Measurements from ENCODE around the gene MAST4. TPM values are rescaled to one million over a fixed set of nuclear protein-coding genes. Genes with fewer than 3 reads are reported as not detected.

MAST4 gene
- total RNA-seq, 1 experiment from 2014 or later = 11.8 TPM

DNA sequence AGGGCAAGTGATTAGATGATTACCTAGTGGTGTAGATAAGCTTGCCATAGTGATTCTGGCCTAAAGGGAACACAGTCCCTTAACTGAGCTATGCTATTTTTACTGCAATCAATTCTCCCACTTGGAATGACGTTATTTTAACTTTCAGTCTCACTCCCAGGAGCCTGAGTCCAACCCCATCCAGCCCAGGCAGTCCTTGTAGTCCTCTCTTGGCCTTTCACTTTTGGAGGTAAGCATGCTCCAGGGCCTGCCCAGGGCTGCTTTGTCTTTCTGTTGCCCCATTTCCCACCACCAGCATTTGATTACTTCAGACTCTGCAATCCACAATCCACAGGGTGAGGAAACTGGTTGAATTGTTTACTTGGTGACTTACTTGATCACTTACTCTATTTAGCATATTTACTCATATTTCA, 367.4 kb downstream of the MAST4 start:
- Histone ChIP-seq H3K9me3 (ENCODE audit: low read length) (no peaks in the 10 kb centered on the region), H3K36me3 (ENCODE audit: insufficient read depth, low read length) (no peaks in the 10 kb centered on the region), H3K4me2 (ENCODE audit: low read depth, low read length, poor library complexity, severe bottlenecking) (no peak overlapping the region), H3K27ac (ENCODE audit: low read length) (no peak overlapping the region), H4K20me1 (ENCODE audit: insufficient read depth, low read depth, low read length) (no peaks in the 10 kb centered on the region), H3K4me1 (ENCODE audit: low read length) (no peaks in the 10 kb centered on the region), H3K9me2 (replicated peaks; ENCODE audit: insufficient read depth, low read length) (no peaks in the 10 kb centered on the region), H3K79me2 (ENCODE audit: low read length) (no peaks in the 10 kb centered on the region), H3K9ac (ENCODE audit: low read length) (no peak overlapping the region), H2AFZ (ENCODE audit: low read length) (0 out of 2 replicates have a peak overlapping the region, but pooled peaks have one; percentile 42), H3K27me3 (ENCODE audit: low read length) (no peaks in the 10 kb centered on the region), H3K4me3 (ENCODE audit: low read length) (no peak overlapping the region)
- no peak for DNase-seq

DNA sequence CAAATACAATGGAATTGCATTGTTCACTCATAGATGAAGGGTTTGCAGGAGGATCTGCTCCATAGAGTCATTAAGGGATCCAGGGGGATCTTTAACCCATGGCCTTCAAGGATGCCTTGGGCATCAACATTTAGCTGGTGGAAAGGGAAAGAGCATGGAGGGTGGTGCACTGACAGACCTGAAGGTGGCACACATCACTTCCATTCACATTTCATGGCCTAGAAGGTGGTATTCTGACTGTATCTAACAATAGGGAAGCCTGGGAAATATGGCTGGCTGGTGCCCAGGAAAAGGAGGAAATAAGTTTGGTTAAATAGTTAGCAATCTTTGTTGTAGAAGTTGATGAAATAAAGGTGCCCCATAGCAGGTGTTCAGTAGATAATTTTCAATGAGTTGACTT, 370.2 kb downstream of the MAST4 start:
- no peaks in the 10 kb centered on the region for H3K9me3 ChIP-seq (ENCODE audit: low read length)
- no peak overlapping the region for H3K4me3 ChIP-seq (ENCODE audit: low read length)
- H3K4me2 ChIP-seq (ENCODE audit: low read depth, low read length, poor library complexity, severe bottlenecking) = no peak overlapping the region
- H2AFZ ChIP-seq (ENCODE audit: low read length) = no peak overlapping the region
- H3K36me3 ChIP-seq (ENCODE audit: insufficient read depth, low read length) = no peaks in the 10 kb centered on the region
- H3K27me3 ChIP-seq (ENCODE audit: low read length) = no peaks in the 10 kb centered on the region
- no peak overlapping the region for H3K27ac ChIP-seq (ENCODE audit: low read length)
- H3K9ac ChIP-seq (ENCODE audit: low read length) = no peak overlapping the region
- no peak for DNase-seq
- no peaks in the 10 kb centered on the region for H4K20me1 ChIP-seq (ENCODE audit: insufficient read depth, low read depth, low read length)
- H3K9me2 ChIP-seq (replicated peaks; ENCODE audit: insufficient read depth, low read length) = no peaks in the 10 kb centered on the region
- H3K4me1 ChIP-seq (ENCODE audit: low read length) = peaks cover 12% of the 10 kb centered on the region
- no peaks in the 10 kb centered on the region for H3K79me2 ChIP-seq (ENCODE audit: low read length)

DNA sequence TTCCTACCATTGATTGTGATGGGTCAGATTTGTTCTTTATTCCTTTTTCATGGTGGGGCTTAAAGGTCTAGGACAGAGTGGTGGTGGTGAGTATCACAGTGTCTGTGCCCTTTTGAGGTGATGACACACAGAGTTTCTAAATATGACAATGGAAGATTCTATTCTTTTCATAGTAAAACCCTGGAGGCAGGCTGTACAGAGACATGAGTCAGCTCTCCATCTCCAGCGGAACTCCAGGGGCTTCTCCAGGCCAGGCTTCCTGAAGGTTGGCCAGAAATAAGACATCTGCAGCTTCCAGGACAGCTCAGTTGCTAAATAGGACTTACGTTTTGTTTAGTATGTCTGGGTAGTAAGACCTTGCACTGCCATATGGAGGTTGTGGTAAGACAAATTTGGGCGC, 370.9 kb downstream of the MAST4 start:
- DNase-seq = no peak
- no peak overlapping the region for H3K27ac ChIP-seq (ENCODE audit: low read length)

DNA sequence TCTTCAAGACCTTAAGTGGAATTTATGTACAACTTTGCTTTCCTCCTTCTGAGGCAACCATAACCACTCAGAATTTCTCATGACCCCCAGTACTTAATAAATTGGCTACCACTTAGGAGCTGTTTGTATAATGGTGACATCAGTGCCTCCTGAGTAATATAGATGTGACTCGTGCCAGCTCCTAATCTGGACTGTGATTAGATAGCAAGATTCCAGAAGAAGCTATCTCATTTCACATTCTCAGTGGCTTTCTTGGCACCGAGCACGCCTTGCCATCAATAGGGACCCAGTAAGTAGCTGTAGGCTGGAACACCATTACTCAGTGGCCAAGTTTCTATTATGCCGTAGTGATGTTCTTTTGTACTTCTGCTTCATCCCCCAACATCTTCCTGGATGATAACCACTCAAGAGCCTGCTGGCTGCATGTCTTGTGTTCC, 371.7 kb downstream of the MAST4 start:
- H3K4me3 ChIP-seq (ENCODE audit: low read length) = no peak overlapping the region
- no peak overlapping the region for H3K9ac ChIP-seq (ENCODE audit: low read length)
- no peak for DNase-seq
- H3K36me3 ChIP-seq (ENCODE audit: insufficient read depth, low read length) = no peaks in the 10 kb centered on the region
- H3K4me1 ChIP-seq (ENCODE audit: low read length) = peaks cover 16% of the 10 kb centered on the region
- no peaks in the 10 kb centered on the region for H4K20me1 ChIP-seq (ENCODE audit: insufficient read depth, low read depth, low read length)
- H3K9me3 ChIP-seq (ENCODE audit: low read length) = no peaks in the 10 kb centered on the region
- H3K27me3 ChIP-seq (ENCODE audit: low read length) = no peaks in the 10 kb centered on the region
- no peak overlapping the region for H3K4me2 ChIP-seq (ENCODE audit: low read depth, low read length, poor library complexity, severe bottlenecking)
- no peak overlapping the region for H2AFZ ChIP-seq (ENCODE audit: low read length)
- H3K9me2 ChIP-seq (replicated peaks; ENCODE audit: insufficient read depth, low read length) = no peaks in the 10 kb centered on the region
- no peak overlapping the region for H3K27ac ChIP-seq (ENCODE audit: low read length)
- H3K79me2 ChIP-seq (ENCODE audit: low read length) = no peaks in the 10 kb centered on the region

More for the DNA sequence above, 370.9 kb downstream of the MAST4 start:
- no peak overlapping the region for H3K4me2 ChIP-seq (ENCODE audit: low read depth, low read length, poor library complexity, severe bottlenecking)
- H3K9ac ChIP-seq (ENCODE audit: low read length) = no peak overlapping the region
- no peaks in the 10 kb centered on the region for H3K36me3 ChIP-seq (ENCODE audit: insufficient read depth, low read length)
- no peaks in the 10 kb centered on the region for H3K79me2 ChIP-seq (ENCODE audit: low read length)
- H3K9me2 ChIP-seq (replicated peaks; ENCODE audit: insufficient read depth, low read length) = no peaks in the 10 kb centered on the region
- H2AFZ ChIP-seq (ENCODE audit: low read length) = no peak overlapping the region
- H3K9me3 ChIP-seq (ENCODE audit: low read length) = no peaks in the 10 kb centered on the region
- no peak overlapping the region for H3K4me3 ChIP-seq (ENCODE audit: low read length)
- peaks cover 16% of the 10 kb centered on the region for H3K4me1 ChIP-seq (ENCODE audit: low read length)
- no peaks in the 10 kb centered on the region for H3K27me3 ChIP-seq (ENCODE audit: low read length)
- no peaks in the 10 kb centered on the region for H4K20me1 ChIP-seq (ENCODE audit: insufficient read depth, low read depth, low read length)

DNA sequence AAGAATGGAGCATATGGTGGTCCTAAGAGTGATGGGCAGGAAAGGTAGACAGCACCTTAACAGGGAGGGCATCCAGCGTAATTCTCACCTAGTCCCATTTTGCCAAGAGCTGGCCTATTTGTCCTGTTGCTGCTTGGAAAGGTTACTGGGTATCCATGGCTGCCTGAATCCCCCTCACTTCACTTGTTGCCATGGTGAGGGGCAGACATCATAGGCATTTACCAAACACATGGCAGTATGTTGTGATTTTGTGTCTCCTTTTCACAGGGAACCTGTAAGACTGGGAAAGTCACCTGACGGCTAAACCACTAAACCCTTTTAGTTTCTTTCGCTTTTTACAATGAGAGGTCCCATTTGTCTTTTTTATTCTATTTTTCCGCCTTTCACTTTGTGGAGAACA, 373.3 kb downstream of the MAST4 start:
- Histone ChIP-seq H3K9me3 (ENCODE audit: low read length) (no peaks in the 10 kb centered on the region), H3K27ac (ENCODE audit: low read length) (no peak overlapping the region), H3K27me3 (ENCODE audit: low read length) (no peaks in the 10 kb centered on the region), H3K9ac (ENCODE audit: low read length) (no peak overlapping the region), H3K79me2 (ENCODE audit: low read length) (no peaks in the 10 kb centered on the region), H4K20me1 (ENCODE audit: insufficient read depth, low read depth, low read length) (no peaks in the 10 kb centered on the region), H3K36me3 (ENCODE audit: insufficient read depth, low read length) (no peaks in the 10 kb centered on the region), H2AFZ (ENCODE audit: low read length) (no peak overlapping the region), H3K4me2 (ENCODE audit: low read depth, low read length, poor library complexity, severe bottlenecking) (no peak overlapping the region), H3K9me2 (replicated peaks; ENCODE audit: insufficient read depth, low read length) (no peaks in the 10 kb centered on the region), H3K4me1 (ENCODE audit: low read length) (peaks cover 16% of the 10 kb centered on the region), H3K4me3 (ENCODE audit: low read length) (no peak overlapping the region)
- DNase-seq = no peak

DNA sequence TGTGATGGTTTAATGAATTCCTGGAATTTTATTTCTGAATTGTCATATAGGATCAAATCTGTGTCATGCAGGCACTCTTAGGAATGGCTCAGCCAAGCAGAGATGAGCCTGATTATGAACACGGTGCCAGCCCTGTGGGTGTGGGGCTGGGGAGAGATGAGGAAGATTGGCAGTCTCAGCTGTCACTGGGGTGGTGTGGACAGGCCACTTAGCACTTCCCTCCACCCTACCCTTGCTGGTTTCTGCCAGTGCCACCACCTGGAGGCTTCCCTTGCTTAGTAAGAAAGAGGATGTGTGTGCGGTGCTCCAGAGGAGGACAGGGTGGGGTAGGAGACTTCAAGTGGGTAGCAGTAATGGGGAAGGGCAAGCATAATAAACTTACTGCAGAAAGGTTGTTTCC, 373.8 kb downstream of the MAST4 start:
- Histone ChIP-seq H3K27me3 (ENCODE audit: low read length) (no peaks in the 10 kb centered on the region), H3K27ac (ENCODE audit: low read length) (no peak overlapping the region), H3K9me2 (replicated peaks; ENCODE audit: insufficient read depth, low read length) (no peaks in the 10 kb centered on the region), H3K4me1 (ENCODE audit: low read length) (peaks cover 16% of the 10 kb centered on the region), H3K4me2 (ENCODE audit: low read depth, low read length, poor library complexity, severe bottlenecking) (no peak overlapping the region), H3K79me2 (ENCODE audit: low read length) (no peaks in the 10 kb centered on the region), H3K9ac (ENCODE audit: low read length) (no peak overlapping the region), H3K36me3 (ENCODE audit: insufficient read depth, low read length) (no peaks in the 10 kb centered on the region), H3K9me3 (ENCODE audit: low read length) (no peaks in the 10 kb centered on the region), H2AFZ (ENCODE audit: low read length) (no peak overlapping the region), H3K4me3 (ENCODE audit: low read length) (no peak overlapping the region), H4K20me1 (ENCODE audit: insufficient read depth, low read depth, low read length) (no peaks in the 10 kb centered on the region)
- no peak for DNase-seq

DNA sequence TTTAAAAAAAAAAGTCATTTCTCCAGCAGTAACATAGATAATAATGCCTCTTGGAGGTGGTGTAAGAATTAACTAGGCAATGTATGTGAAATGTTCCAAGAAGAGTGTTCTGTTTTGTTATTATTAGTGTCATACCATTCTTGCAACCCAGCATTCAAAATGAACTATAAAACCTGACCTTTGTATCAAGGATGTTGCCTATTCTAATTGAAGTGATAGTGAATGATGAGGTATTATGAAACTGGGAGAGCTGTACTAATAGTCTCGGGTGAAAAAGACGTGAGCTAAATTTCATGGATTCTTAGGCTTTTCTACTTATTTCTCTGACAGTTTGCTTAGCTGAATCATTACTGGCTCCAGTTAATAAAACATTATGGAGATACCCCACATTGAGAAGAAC, 375.8 kb downstream of the MAST4 start:
- H3K9me2 ChIP-seq (replicated peaks; ENCODE audit: insufficient read depth, low read length) = no peaks in the 10 kb centered on the region
- no peak overlapping the region for H3K4me3 ChIP-seq (ENCODE audit: low read length)
- no peak overlapping the region for H2AFZ ChIP-seq (ENCODE audit: low read length)
- no peaks in the 10 kb centered on the region for H4K20me1 ChIP-seq (ENCODE audit: insufficient read depth, low read depth, low read length)
- H3K27ac ChIP-seq (ENCODE audit: low read length) = no peak overlapping the region
- peaks cover 16% of the 10 kb centered on the region for H3K4me1 ChIP-seq (ENCODE audit: low read length)
- H3K9me3 ChIP-seq (ENCODE audit: low read length) = no peaks in the 10 kb centered on the region
- DNase-seq = no peak
- no peak overlapping the region for H3K4me2 ChIP-seq (ENCODE audit: low read depth, low read length, poor library complexity, severe bottlenecking)
- no peaks in the 10 kb centered on the region for H3K79me2 ChIP-seq (ENCODE audit: low read length)
- no peak overlapping the region for H3K9ac ChIP-seq (ENCODE audit: low read length)
- no peaks in the 10 kb centered on the region for H3K36me3 ChIP-seq (ENCODE audit: insufficient read depth, low read length)
- H3K27me3 ChIP-seq (ENCODE audit: low read length) = no peaks in the 10 kb centered on the region

DNA sequence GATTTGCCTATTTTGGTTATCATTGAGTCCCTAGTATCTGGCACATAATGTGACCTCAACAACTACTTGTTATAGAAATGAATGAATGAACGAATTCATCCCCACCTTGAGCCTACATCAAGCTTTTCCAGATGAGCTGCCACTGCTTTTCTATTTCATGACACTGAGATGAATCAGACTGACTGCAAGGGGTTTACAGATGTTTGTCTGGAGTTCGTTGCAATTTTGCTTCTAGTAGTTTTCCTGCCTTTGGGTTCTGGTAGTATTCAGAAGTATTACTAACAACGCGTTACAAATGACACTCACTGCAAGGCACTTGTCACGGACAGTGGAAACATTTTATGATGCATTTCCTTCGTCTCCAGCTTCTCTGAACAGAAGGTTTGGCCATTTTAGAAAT, 378.1 kb downstream of the MAST4 start:
- Histone ChIP-seq H3K27ac (ENCODE audit: low read length) (no peak overlapping the region), H3K4me1 (ENCODE audit: low read length) (peaks cover 16% of the 10 kb centered on the region), H3K36me3 (ENCODE audit: insufficient read depth, low read length) (no peaks in the 10 kb centered on the region), H3K9me3 (ENCODE audit: low read length) (no peaks in the 10 kb centered on the region), H3K9ac (ENCODE audit: low read length) (no peak overlapping the region), H3K9me2 (replicated peaks; ENCODE audit: insufficient read depth, low read length) (no peaks in the 10 kb centered on the region), H3K4me3 (ENCODE audit: low read length) (no peak overlapping the region), H3K4me2 (ENCODE audit: low read depth, low read length, poor library complexity, severe bottlenecking) (no peak overlapping the region), H3K79me2 (ENCODE audit: low read length) (no peaks in the 10 kb centered on the region), H4K20me1 (ENCODE audit: insufficient read depth, low read depth, low read length) (no peaks in the 10 kb centered on the region), H2AFZ (ENCODE audit: low read length) (no peak overlapping the region), H3K27me3 (ENCODE audit: low read length) (no peaks in the 10 kb centered on the region)
- no peak for DNase-seq

DNA sequence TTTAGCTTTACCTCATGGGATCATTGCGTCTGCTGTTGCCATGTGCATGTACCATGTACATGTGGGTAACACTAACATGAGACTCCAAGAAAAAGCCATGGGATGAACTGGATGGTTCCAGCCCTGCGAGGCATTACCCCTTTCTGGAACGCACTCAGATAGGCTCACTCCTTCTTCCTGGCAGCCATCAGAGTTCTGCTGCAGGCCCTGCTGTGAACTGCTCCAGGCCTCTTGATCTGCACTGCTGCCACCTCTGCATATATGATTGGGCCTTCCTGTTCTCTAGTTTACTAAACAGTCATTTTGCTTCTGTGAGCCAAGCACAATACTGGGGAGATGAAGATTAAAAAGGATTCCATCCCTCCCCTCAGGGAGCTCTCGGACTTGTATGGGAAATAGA, 379.9 kb downstream of the MAST4 start:
- no peaks in the 10 kb centered on the region for H3K9me2 ChIP-seq (replicated peaks; ENCODE audit: insufficient read depth, low read length)
- no peaks in the 10 kb centered on the region for H3K9me3 ChIP-seq (ENCODE audit: low read length)
- H3K4me1 ChIP-seq (ENCODE audit: low read length) = peaks cover 8% of the 10 kb centered on the region
- H4K20me1 ChIP-seq (ENCODE audit: insufficient read depth, low read depth, low read length) = no peaks in the 10 kb centered on the region
- no peaks in the 10 kb centered on the region for H3K79me2 ChIP-seq (ENCODE audit: low read length)
- no peaks in the 10 kb centered on the region for H3K36me3 ChIP-seq (ENCODE audit: insufficient read depth, low read length)
- no peak overlapping the region for H2AFZ ChIP-seq (ENCODE audit: low read length)
- H3K27me3 ChIP-seq (ENCODE audit: low read length) = no peaks in the 10 kb centered on the region
- H3K9ac ChIP-seq (ENCODE audit: low read length) = no peak overlapping the region
- no peak overlapping the region for H3K4me3 ChIP-seq (ENCODE audit: low read length)
- DNase-seq = no peak
- H3K4me2 ChIP-seq (ENCODE audit: low read depth, low read length, poor library complexity, severe bottlenecking) = no peak overlapping the region
- H3K27ac ChIP-seq (ENCODE audit: low read length) = no peak overlapping the region

Measured in Karpas-422 (cell line).